Natural killer cell (primary cell): ENCODE data around the gene SNAPC4. TPM values are rescaled to one million over a fixed set of nuclear protein-coding genes. Genes with fewer than 3 reads are reported as not detected.

Experiments used
- ATAC-seq, 3 donors: fragments of 150-1000 bp in 2 of 3; fragments of 200-7000 bp in 1 of 3; cut with Tn5 transposase; 1 replicate in 1 of 3; 2 replicates in 2 of 3; pipeline ENCODE4 v1.10.0; 2021; ENCODE audit warnings: mild to moderate bottlenecking in 2 of 3, moderate library complexity in 2 of 3
- DNase-seq, 2 donors: peaks; one replicate each; pipeline versions ENCODE4 v3.0.0 to v3.0.0-alpha.2; 2013 to 2021; ENCODE audit warnings: mixed read lengths in 1 of 2
- H3K27ac ChIP-seq: one replicate; pipeline ENCODE4 v1.5.1; 2013; ENCODE audit warnings: mild to moderate bottlenecking, low read length
- H3K27me3 ChIP-seq: one replicate; pipeline ENCODE4 v1.6.1; 2013; ENCODE audit warnings: low read length; ENCODE audit not compliant: control insufficient read depth, insufficient read depth
- H3K36me3 ChIP-seq: one replicate; pipeline ENCODE4 v1.6.1; 2013; ENCODE audit warnings: low read length; ENCODE audit not compliant: control insufficient read depth, insufficient read depth
- H3K4me1 ChIP-seq: one replicate; pipeline ENCODE4 v1.6.1; 2013; ENCODE audit warnings: low read length; ENCODE audit not compliant: control insufficient read depth, insufficient read depth
- H3K4me3 ChIP-seq: one replicate; pipeline ENCODE4 v1.5.1; 2013; ENCODE audit warnings: low read length
- H3K9me3 ChIP-seq: one replicate; pipeline ENCODE4 v1.6.1; 2013; ENCODE audit warnings: low read length; ENCODE audit not compliant: control insufficient read depth, insufficient read depth
- H3K27ac Mint-ChIP-seq, 2 donors: one replicate each; pipeline ENCODE4 v1.8.0; 2022; ENCODE audit warnings: mild to moderate bottlenecking in 2 of 2, mixed read lengths in 2 of 2, moderate library complexity in 1 of 2
- H3K27me3 Mint-ChIP-seq, 2 donors: one replicate each; pipeline ENCODE4 v1.8.0; 2022; ENCODE audit warnings: low read depth in 2 of 2, mixed read lengths in 2 of 2
- H3K36me3 Mint-ChIP-seq: one replicate; pipeline ENCODE4 v1.8.0; 2022; ENCODE audit warnings: mixed read lengths
- H3K4me1 Mint-ChIP-seq, 2 donors: one replicate each; pipeline ENCODE4 v1.8.0; 2022; ENCODE audit warnings: mixed read lengths in 2 of 2
- H3K4me3 Mint-ChIP-seq: one replicate; pipeline ENCODE4 v1.8.0; 2022; ENCODE audit warnings: mild to moderate bottlenecking, moderate library complexity, mixed read lengths
- H3K9me3 Mint-ChIP-seq, 2 donors: one replicate each; pipeline ENCODE4 v1.8.0; 2022; ENCODE audit warnings: mixed read lengths in 2 of 2
- WGBS: methylation state at CpG from one replicate; pipeline ENCODE4 v1.1.7; 2013; ENCODE audit warnings: missing lambda C conversion rate; ENCODE audit not compliant: insufficient coverage; 5-methylcytosine and 5-hydroxymethylcytosine counted together
- intact Hi-C: fragments of 100-400 bp; cut with micrococcal nuclease; formaldehyde crosslinking; loops from one replicate; pipeline ENCODE4 v1.14.2; 2022
- total RNA-seq, 4 donors: library from RNA; stranded (reverse); fragments of 120-200 nt in 1 of 4; gene quantifications; one replicate each; pipeline versions ENCODE4 v1.2.3 to v1.2.4, GENCODE V29; 2013 to 2022
- TF ChIP-seq, protein P1 (sequence below): fragments of 200-600 bp; IDR thresholded peaks from one replicate; pipeline ENCODE4 v1.8.0; 2022; ENCODE audit warnings: antibody characterized with exemption

SNAPC4 gene
- total RNA-seq, 3 donors from 2014 or later (not counting 1 experiment from before 2014, with no cell fraction given), result 9.0 to 11.3 (median 9.4) TPM

DNA sequence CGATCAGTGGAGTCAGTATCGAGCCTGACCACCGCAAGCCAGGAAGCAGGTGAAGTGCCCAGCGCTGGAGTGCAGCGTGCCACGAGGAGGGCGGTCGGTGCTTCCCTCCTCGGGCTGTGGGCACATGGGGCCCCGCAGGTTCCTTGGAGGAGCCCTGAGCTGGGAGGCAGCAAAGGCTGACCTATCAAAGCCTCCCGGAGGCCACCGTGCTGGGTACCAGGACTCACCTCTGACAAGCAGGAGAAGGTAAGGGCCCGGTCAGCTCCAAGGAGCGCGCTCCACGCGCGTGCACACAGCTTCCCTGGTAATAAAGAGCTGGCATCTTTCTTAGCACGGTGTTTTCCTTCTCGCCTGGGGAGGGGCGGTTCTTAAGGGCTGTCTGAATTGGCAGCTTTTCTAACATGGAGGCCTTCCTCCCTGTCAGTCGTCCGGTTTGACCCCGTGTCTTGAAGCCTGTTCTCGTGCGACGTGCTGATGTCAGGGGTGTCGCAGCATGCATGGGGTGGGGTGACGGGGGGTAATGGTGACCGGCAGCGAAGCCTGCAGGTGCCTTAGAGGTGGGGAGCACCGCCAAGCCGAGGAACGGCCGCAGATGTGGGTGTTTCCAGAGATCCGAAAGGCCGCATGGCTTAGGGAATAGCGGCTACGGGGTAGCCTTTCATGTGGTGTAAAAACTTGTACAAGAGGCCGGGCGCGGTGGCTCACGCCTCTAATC is 23.6 kb upstream of the SNAPC4 start:
- intact Hi-C loops, result no loop called here
- 94% methylated on average over 43 of the region's 43 CpGs for WGBS

DNA sequence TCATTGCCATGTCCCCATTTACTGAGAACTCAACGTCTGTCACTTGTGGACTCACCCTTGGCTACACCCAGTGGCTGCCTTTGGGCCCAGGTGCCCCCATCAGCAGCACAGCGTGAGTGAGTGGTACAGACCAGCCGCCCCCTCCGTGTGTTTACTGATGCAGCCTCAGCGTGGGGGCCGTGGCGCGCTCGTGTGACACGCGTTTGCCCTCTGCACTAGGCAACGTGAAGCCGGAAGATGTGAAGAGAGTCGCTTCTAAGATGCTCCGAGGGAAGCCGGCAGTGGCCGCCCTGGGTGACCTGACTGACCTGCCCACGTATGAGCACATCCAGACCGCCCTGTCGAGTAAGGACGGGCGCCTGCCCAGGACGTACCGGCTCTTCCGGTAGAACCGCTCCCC is 22.9 kb upstream of the SNAPC4 start:
- ATAC-seq (no peak), DNase-seq (no peak)
- Histone ChIP-seq H3K27me3 (no peaks in the 10 kb centered on the region), H3K4me3 (no peak overlapping the region), H3K4me1 (no peaks in the 10 kb centered on the region), H3K9me3 (no peaks in the 10 kb centered on the region), H3K27ac (no peak overlapping the region), H3K36me3 (peaks cover 51% of the 10 kb centered on the region)
- no peak overlapping the region for H3K4me3 Mint-ChIP-seq
- no peaks in the 10 kb centered on the region for H3K36me3 Mint-ChIP-seq
- intact Hi-C loops, result no loop called here
- no peaks in the 10 kb centered on the region for H3K4me1 Mint-ChIP-seq
- WGBS, result 98% methylated on average over 26 of the region's 26 CpGs
- no peaks in the 10 kb centered on the region for H3K27me3 Mint-ChIP-seq
- no peak overlapping the region for H3K27ac Mint-ChIP-seq
- TF ChIP-seq, protein P1, sequence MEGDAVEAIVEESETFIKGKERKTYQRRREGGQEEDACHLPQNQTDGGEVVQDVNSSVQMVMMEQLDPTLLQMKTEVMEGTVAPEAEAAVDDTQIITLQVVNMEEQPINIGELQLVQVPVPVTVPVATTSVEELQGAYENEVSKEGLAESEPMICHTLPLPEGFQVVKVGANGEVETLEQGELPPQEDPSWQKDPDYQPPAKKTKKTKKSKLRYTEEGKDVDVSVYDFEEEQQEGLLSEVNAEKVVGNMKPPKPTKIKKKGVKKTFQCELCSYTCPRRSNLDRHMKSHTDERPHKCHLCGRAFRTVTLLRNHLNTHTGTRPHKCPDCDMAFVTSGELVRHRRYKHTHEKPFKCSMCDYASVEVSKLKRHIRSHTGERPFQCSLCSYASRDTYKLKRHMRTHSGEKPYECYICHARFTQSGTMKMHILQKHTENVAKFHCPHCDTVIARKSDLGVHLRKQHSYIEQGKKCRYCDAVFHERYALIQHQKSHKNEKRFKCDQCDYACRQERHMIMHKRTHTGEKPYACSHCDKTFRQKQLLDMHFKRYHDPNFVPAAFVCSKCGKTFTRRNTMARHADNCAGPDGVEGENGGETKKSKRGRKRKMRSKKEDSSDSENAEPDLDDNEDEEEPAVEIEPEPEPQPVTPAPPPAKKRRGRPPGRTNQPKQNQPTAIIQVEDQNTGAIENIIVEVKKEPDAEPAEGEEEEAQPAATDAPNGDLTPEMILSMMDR, result no peak
- no peaks in the 10 kb centered on the region for H3K9me3 Mint-ChIP-seq

More for the DNA sequence above, 23.6 kb upstream of the SNAPC4 start:
- H3K36me3 Mint-ChIP-seq, result no peaks in the 10 kb centered on the region
- Histone ChIP-seq H3K4me1 (no peaks in the 10 kb centered on the region), H3K27me3 (no peaks in the 10 kb centered on the region), H3K4me3 (no peak overlapping the region), H3K9me3 (no peaks in the 10 kb centered on the region), H3K27ac (no peak overlapping the region), H3K36me3 (peaks cover 45% of the 10 kb centered on the region)
- H3K27me3 Mint-ChIP-seq, result no peaks in the 10 kb centered on the region
- DNase-seq, result no peak
- no peak overlapping the region for H3K4me3 Mint-ChIP-seq
- TF ChIP-seq, protein P1, result no peak
- H3K27ac Mint-ChIP-seq, result no peak overlapping the region
- ATAC-seq, result no peak
- H3K4me1 Mint-ChIP-seq, result no peaks in the 10 kb centered on the region
- no peaks in the 10 kb centered on the region for H3K9me3 Mint-ChIP-seq

DNA sequence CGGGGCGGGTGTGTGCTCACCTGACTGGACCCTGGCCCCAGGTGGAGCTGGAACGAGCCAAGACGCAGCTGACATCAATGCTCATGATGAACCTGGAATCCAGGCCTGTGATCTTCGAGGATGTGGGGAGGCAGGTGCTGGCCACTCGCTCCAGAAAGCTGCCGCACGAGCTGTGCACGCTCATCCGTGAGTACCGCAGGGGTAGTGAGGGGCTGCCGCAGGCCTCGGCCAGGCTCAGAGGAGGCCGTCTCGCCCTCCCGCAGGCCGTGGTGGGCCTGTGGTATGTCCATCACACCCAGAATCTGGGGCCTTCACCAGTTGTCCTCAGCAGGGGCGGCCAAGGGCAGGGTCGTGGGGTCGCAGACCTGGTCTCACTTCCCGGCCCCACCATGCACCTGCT is 21.8 kb upstream of the SNAPC4 start:
- Mint-ChIP-seq H3K27ac (no peak overlapping the region), H3K36me3 (no peaks in the 10 kb centered on the region), H3K9me3 (no peaks in the 10 kb centered on the region), H3K4me3 (no peak overlapping the region), H3K27me3 (no peaks in the 10 kb centered on the region), H3K4me1 (no peaks in the 10 kb centered on the region)
- DNase-seq (no peak), ATAC-seq (no peak)
- Histone ChIP-seq H3K9me3 (no peaks in the 10 kb centered on the region), H3K27me3 (no peaks in the 10 kb centered on the region), H3K36me3 (peaks cover 58% of the 10 kb centered on the region), H3K4me1 (no peaks in the 10 kb centered on the region), H3K4me3 (no peak overlapping the region), H3K27ac (no peak overlapping the region)
- 96% methylated on average over 21 of the region's 21 CpGs for WGBS
- intact Hi-C loops, result no loop called here
- TF ChIP-seq, protein P1, result no peak

DNA sequence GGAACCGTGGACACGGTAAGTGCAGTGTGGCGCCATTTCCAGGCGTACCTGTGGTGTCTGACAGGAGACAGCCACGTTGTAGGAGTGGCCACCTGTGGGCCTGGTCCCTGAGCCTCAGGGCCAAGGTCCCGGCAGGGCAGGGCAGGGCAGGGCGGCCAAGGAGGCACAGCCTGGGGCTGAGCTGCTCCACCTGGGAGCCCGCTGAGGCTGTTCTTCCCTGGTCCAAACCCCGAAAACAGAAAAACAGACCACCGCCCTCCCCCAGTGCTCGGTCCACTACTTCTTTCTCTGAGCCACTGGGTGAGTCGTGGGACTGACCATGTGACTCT is 19.1 kb upstream of the SNAPC4 start:
- no peaks in the 10 kb centered on the region for H3K4me1 Mint-ChIP-seq
- peaks cover 76% of the 10 kb centered on the region for H3K36me3 ChIP-seq
- H3K4me3 ChIP-seq, result no peak overlapping the region
- intact Hi-C loops, result no loop called here
- H3K27ac ChIP-seq, result no peak overlapping the region
- no peak overlapping the region for H3K4me3 Mint-ChIP-seq
- H3K9me3 Mint-ChIP-seq, result no peaks in the 10 kb centered on the region
- WGBS, result 97% methylated on average over 12 of the region's 12 CpGs
- H3K4me1 ChIP-seq, result no peaks in the 10 kb centered on the region
- H3K27me3 Mint-ChIP-seq, result no peaks in the 10 kb centered on the region
- ATAC-seq (no peak), DNase-seq (no peak)
- no peak overlapping the region for H3K27ac Mint-ChIP-seq
- H3K27me3 ChIP-seq, result no peaks in the 10 kb centered on the region
- H3K9me3 ChIP-seq, result no peaks in the 10 kb centered on the region
- TF ChIP-seq, protein P1, result no peak
- no peaks in the 10 kb centered on the region for H3K36me3 Mint-ChIP-seq
